ENCODE measurements around the gene SGCB. TPM values are rescaled to one million over a fixed set of nuclear protein-coding genes. Genes with fewer than 3 reads are reported as not detected.

The SGCB gene
- total RNA-seq, 1 donor from 2014 or later = 21.1 TPM

- no peak for TF ChIP-seq CTCF (IDR thresholded peaks at IDR 0.05; ENCODE audit: insufficient read depth, low read length, poor library complexity, severe bottlenecking)
- peak overlapping the region; percentile 51 for H3K4me3 ChIP-seq (ENCODE audit: low read depth, low read length)
- DNase-seq (ENCODE audit: low read depth) = peak; percentile 76
- no peaks in the 10 kb centered on the region for H3K36me3 ChIP-seq (ENCODE audit: control insufficient read depth, insufficient read depth, low read length)
- H3K27me3 ChIP-seq (ENCODE audit: control insufficient read depth, insufficient read depth, low read length) = no peaks in the 10 kb centered on the region
Measured at GRCh38 chr4:52051615-52052474, 13.7 kb upstream of the SGCB start.

GRCh38 chr4:52051213-52051614 lies 13.1 kb upstream of the SGCB start, which contains the start of gene SPATA18:
Gene SPATA18, plus strand, starts transcription at chr4:52051304. Its CDS starts 401 bp downstream, at chr4:52051705.
- H3K27me3 ChIP-seq (ENCODE audit: control insufficient read depth, insufficient read depth, low read length) = no peaks in the 10 kb centered on the region
- no peak for DNase-seq (ENCODE audit: low read depth)
- H3K4me3 ChIP-seq (ENCODE audit: low read depth, low read length) = peak within 1 kb of the TSS; percentile 51
- H3K36me3 ChIP-seq (ENCODE audit: control insufficient read depth, insufficient read depth, low read length) = no peaks in the 10 kb centered on the region
- no peak for TF ChIP-seq CTCF (IDR thresholded peaks at IDR 0.05; ENCODE audit: insufficient read depth, low read length, poor library complexity, severe bottlenecking)

GRCh38 chr4:52049266-52049665 lies 11.2 kb upstream of the SGCB start:
- Histone ChIP-seq H3K27me3 (ENCODE audit: control insufficient read depth, insufficient read depth, low read length) (no peaks in the 10 kb centered on the region), H3K4me3 (ENCODE audit: low read depth, low read length) (no peak overlapping the region), H3K36me3 (ENCODE audit: control insufficient read depth, insufficient read depth, low read length) (no peaks in the 10 kb centered on the region)
- no peak for DNase-seq (ENCODE audit: low read depth)
- TF ChIP-seq CTCF (IDR thresholded peaks at IDR 0.05; ENCODE audit: insufficient read depth, low read length, poor library complexity, severe bottlenecking) = no peak

GRCh38 chr4:52045028-52045427 lies 6.9 kb upstream of the SGCB start:
- H3K36me3 ChIP-seq (ENCODE audit: control insufficient read depth, insufficient read depth, low read length) = no peaks in the 10 kb centered on the region
- TF ChIP-seq CTCF (IDR thresholded peaks at IDR 0.05; ENCODE audit: insufficient read depth, low read length, poor library complexity, severe bottlenecking) = no peak
- peaks cover 2% of the 10 kb centered on the region for H3K27me3 ChIP-seq (ENCODE audit: control insufficient read depth, insufficient read depth, low read length)
- H3K4me3 ChIP-seq (ENCODE audit: low read depth, low read length) = no peak overlapping the region
- no peak for DNase-seq (ENCODE audit: low read depth)

- Histone ChIP-seq H3K36me3 (ENCODE audit: control insufficient read depth, insufficient read depth, low read length) (no peaks in the 10 kb centered on the region), H3K4me3 (ENCODE audit: low read depth, low read length) (peak overlapping the region; percentile 91), H3K27me3 (ENCODE audit: control insufficient read depth, insufficient read depth, low read length) (peaks cover 2% of the 10 kb centered on the region)
- TF ChIP-seq CTCF (IDR thresholded peaks at IDR 0.05; ENCODE audit: insufficient read depth, low read length, poor library complexity, severe bottlenecking) = no peak
- no peak for DNase-seq (ENCODE audit: low read depth)
Measured at GRCh38 chr4:52037689-52038102, 403 bp downstream of the SGCB start.

All from kidney epithelial cell (primary cell).